Measurements from ENCODE around the gene KIF5A.

KIF5A gene

DNA sequence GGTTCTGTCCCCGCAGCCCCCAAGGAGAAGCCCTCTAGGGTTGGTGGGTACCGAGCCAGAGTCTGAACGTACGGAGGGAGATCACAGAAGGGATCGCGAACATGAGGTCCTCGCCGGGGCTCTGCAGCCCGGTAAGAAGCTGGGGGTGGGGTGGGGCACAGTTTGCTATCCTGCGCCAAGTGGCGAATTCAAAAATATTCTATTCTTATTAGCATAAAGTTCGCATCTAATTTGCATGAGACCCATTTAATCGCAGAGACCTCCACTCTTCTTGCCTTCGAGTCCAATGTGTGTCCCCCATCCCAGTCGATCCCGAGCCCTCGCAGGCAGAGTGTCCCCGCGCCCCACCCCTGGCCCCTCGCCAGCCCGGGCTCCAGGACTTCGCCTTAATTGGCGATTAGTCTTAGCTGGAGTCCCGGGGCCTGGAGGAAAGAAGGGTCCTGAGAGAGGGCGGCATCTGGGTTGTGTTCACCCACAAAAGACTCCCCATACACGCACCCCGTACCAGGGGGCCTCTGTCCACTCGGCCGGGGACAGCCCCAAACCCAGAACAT is 60.8 kb downstream of the KIF5A start:
- TF ChIP-seq, protein P1, sequence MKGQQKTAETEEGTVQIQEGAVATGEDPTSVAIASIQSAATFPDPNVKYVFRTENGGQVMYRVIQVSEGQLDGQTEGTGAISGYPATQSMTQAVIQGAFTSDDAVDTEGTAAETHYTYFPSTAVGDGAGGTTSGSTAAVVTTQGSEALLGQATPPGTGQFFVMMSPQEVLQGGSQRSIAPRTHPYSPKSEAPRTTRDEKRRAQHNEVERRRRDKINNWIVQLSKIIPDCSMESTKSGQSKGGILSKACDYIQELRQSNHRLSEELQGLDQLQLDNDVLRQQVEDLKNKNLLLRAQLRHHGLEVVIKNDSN (IDR thresholded peaks at IDR 0.05): no peak
- TF ChIP-seq, protein P2, sequence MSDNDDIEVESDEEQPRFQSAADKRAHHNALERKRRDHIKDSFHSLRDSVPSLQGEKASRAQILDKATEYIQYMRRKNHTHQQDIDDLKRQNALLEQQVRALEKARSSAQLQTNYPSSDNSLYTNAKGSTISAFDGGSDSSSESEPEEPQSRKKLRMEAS (IDR thresholded peaks at IDR 0.05): no peak
- TF ChIP-seq EP300 (IDR thresholded peaks at IDR 0.05; ENCODE audit: borderline replicate concordance) (no peak), RAD21 (IDR thresholded peaks at IDR 0.05; ENCODE audit: low read depth) (no peak), CEBPB (IDR thresholded peaks at IDR 0.05) (no peak), YY1 (IDR thresholded peaks at IDR 0.05; ENCODE audit: low read depth) (no peak), TEAD4 (IDR thresholded peaks at IDR 0.05) (no peak), NFIC (IDR thresholded peaks at IDR 0.05) (no peak), TAF1 (IDR thresholded peaks at IDR 0.05; ENCODE audit: low read depth) (no peak; the same call in 1 of the 2 replicates), ZBTB7A (IDR thresholded peaks at IDR 0.05; ENCODE audit: low read depth) (no peak), EGR1 (IDR thresholded peaks at IDR 0.05) (no peak), TCF12 (IDR thresholded peaks at IDR 0.05; ENCODE audit: low read depth) (no peak), CREB1 (IDR thresholded peaks at IDR 0.05; ENCODE audit: low read depth) (no peak), FOXM1 (IDR thresholded peaks at IDR 0.05; ENCODE audit: borderline replicate concordance, low read depth) (no peak)
- TF ChIP-seq, protein P3, sequence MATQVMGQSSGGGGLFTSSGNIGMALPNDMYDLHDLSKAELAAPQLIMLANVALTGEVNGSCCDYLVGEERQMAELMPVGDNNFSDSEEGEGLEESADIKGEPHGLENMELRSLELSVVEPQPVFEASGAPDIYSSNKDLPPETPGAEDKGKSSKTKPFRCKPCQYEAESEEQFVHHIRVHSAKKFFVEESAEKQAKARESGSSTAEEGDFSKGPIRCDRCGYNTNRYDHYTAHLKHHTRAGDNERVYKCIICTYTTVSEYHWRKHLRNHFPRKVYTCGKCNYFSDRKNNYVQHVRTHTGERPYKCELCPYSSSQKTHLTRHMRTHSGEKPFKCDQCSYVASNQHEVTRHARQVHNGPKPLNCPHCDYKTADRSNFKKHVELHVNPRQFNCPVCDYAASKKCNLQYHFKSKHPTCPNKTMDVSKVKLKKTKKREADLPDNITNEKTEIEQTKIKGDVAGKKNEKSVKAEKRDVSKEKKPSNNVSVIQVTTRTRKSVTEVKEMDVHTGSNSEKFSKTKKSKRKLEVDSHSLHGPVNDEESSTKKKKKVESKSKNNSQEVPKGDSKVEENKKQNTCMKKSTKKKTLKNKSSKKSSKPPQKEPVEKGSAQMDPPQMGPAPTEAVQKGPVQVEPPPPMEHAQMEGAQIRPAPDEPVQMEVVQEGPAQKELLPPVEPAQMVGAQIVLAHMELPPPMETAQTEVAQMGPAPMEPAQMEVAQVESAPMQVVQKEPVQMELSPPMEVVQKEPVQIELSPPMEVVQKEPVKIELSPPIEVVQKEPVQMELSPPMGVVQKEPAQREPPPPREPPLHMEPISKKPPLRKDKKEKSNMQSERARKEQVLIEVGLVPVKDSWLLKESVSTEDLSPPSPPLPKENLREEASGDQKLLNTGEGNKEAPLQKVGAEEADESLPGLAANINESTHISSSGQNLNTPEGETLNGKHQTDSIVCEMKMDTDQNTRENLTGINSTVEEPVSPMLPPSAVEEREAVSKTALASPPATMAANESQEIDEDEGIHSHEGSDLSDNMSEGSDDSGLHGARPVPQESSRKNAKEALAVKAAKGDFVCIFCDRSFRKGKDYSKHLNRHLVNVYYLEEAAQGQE (IDR thresholded peaks at IDR 0.05; ENCODE audit: low read depth): no peak

DNA sequence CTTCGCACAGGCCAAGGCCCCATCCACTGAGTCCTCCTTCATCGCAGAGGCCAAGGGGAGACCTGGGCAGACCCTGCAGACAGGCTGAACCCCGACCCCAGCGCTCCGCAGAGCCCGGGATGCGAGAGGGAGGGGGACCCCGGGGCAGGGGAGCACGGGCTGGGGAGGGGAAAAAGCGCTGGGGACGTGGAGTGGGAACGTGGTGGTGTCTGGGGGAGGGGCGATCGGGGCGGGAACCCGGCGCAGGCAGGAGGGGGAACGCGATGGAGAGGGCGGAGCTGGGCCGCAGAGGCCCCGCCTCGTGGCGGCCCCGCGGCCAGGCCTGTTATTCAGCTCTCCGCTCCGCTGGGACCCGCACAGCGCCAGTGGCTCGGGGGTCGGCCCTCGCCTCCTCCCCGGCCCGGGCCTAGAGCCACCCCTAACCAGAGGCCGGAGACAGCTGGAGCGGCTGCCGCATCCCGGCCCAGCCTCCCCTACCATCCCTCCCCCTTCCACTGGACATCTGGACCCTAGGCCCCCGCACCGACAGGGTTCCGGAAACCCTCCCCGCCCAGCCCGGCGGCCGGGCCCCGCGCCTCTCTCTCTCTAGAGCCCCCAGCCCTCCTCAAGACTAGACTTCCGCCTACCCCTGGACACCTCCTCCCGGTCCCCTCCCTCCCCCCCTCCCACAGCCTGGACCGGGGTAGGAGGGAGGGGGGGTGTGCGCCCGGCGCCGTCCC is 61.4 kb downstream of the KIF5A start, which contains the start of gene ARHGEF25:
TSS of gene ARHGEF25 (plus strand) at position 328 of the 719 bp plus-strand sequence. CDS start 460 bp downstream, outside the sequence.
- TF ChIP-seq FOXM1 (IDR thresholded peaks at IDR 0.05; ENCODE audit: borderline replicate concordance, low read depth) (no peak), CEBPB (IDR thresholded peaks at IDR 0.05) (no peak), EGR1 (IDR thresholded peaks at IDR 0.05) (no peak), TAF1 (IDR thresholded peaks at IDR 0.05; ENCODE audit: low read depth) (peak; percentile 60; the same call in 1 of the 2 replicates), ZBTB7A (IDR thresholded peaks at IDR 0.05; ENCODE audit: low read depth) (peak; percentile 79; the same call in 1 of the 2 replicates), TEAD4 (IDR thresholded peaks at IDR 0.05) (0 out of 2 replicates have a peak, but pooled peaks have one; percentile 11), YY1 (IDR thresholded peaks at IDR 0.05; ENCODE audit: low read depth) (no peak), TCF12 (IDR thresholded peaks at IDR 0.05; ENCODE audit: low read depth) (no peak), EP300 (IDR thresholded peaks at IDR 0.05; ENCODE audit: borderline replicate concordance) (no peak)
- TF ChIP-seq, protein P2 (IDR thresholded peaks at IDR 0.05): peak; percentile 13; the same call in 1 of the 2 replicates
- TF ChIP-seq, protein P3 (IDR thresholded peaks at IDR 0.05; ENCODE audit: low read depth): no peak

DNA sequence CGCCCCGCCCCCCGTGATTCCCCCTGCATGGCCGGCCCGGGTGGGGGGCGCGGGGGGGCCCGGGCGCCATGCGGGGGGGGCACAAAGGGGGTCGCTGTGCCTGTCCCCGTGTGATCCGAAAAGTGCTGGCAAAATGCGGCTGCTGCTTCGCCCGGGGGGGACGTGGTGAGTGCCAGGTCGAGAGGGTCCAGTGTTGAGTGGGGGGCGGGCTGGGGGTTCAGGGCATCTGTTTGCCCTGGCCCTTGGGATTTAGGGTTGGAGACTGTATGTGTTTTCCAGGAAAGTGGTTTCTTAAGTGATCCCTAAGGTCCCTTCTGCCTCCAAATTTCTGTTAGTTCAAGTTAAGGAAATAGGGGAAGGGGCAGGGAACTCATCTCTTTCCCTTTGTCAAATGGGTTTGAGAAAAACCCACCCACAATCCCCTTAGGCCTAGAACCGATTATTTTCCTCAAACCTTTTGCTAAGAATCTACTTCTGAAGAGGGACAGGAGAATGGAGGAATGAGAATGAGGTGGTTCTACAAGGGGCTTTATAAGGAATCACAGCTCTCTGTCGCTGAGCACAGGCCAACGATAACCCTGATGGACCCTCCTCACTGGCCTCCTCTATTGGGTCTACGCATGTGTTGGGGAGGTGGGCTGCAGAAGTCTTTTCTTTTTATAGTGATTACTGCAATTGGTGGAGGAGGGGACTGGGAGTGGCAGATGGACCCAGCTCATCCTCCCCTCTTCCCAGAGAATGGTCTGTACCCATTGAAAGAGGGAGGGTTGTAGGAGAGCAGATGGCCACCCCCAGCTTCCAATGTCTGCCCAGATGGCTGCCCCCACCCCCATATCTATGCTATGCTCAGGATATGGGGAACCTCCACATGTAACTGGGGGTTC is 62.2 kb downstream of the KIF5A start:
- TF ChIP-seq, protein P2 (IDR thresholded peaks at IDR 0.05): no peak
- TF ChIP-seq NFIC (IDR thresholded peaks at IDR 0.05): no peak
- TF ChIP-seq, protein P1 (IDR thresholded peaks at IDR 0.05): no peak
- TF ChIP-seq EGR1 (IDR thresholded peaks at IDR 0.05): no peak
- TF ChIP-seq TEAD4 (IDR thresholded peaks at IDR 0.05): no peak

DNA sequence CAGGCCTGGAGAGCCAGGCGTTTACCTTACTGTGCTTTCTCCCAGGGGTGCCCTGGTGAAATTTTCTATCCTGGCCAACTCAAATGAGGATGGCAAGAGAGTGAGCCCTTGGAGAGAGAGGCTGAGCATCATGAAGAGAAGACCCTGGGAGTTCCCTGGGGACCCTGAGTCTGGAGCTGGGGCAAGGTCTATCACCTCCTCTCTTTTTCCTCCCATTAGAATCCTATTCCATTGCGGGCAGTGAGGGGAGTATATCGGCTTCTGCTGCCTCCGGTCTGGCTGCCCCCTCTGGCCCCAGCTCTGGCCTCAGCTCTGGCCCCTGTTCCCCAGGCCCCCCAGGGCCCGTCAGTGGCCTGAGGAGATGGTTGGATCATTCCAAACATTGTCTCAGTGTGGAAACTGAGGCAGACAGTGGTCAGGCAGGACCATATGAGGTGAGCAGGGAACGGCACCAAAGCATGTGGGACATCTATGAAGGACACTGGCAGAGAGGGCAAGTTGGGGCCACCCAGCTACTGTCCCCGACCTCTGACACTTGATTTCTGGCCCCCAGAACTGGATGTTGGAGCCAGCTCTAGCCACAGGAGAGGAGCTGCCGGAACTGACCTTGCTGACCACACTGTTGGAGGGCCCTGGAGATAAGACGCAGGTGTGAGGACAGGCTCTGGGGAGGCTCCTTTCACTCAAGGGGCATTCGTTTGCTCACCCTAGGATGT is 63.0 kb downstream of the KIF5A start:
- TF ChIP-seq, protein P1 (IDR thresholded peaks at IDR 0.05): no peak
- TF ChIP-seq ZBTB7A (IDR thresholded peaks at IDR 0.05; ENCODE audit: low read depth) (no peak), RAD21 (IDR thresholded peaks at IDR 0.05; ENCODE audit: low read depth) (no peak), YY1 (IDR thresholded peaks at IDR 0.05; ENCODE audit: low read depth) (no peak), NFIC (IDR thresholded peaks at IDR 0.05) (no peak), TCF12 (IDR thresholded peaks at IDR 0.05; ENCODE audit: low read depth) (no peak), FOXM1 (IDR thresholded peaks at IDR 0.05; ENCODE audit: borderline replicate concordance, low read depth) (no peak), EGR1 (IDR thresholded peaks at IDR 0.05) (no peak), CREB1 (IDR thresholded peaks at IDR 0.05; ENCODE audit: low read depth) (no peak), EP300 (IDR thresholded peaks at IDR 0.05; ENCODE audit: borderline replicate concordance) (no peak), CEBPB (IDR thresholded peaks at IDR 0.05) (no peak), TAF1 (IDR thresholded peaks at IDR 0.05; ENCODE audit: low read depth) (no peak), TEAD4 (IDR thresholded peaks at IDR 0.05) (no peak)
- TF ChIP-seq, protein P2 (IDR thresholded peaks at IDR 0.05): no peak
- TF ChIP-seq, protein P3 (IDR thresholded peaks at IDR 0.05; ENCODE audit: low read depth): no peak

Measured in Ishikawa (cell line).